AG04450 (cell line): ENCODE measurements around the gene THRB. TPM values are rescaled to one million over a fixed set of nuclear protein-coding genes. Genes with fewer than 3 reads are reported as not detected.

Experiments used
- CTCF ChIA-PET: fragments of 300-600, 350-600 bp; formaldehyde crosslinking; extraction: SDS; loops from one replicate; lab custom pipeline; 2022; ENCODE audit warnings: antibody characterized with exemption, inconsistent platforms; lab: Charles Lee
- POLR2A ChIA-PET: fragments of 350-600 bp; formaldehyde crosslinking; extraction: SDS; loops from one replicate; lab custom pipeline; 2021; ENCODE audit warnings: antibody characterized with exemption, inconsistent platforms; lab: Yijun Ruan, JAX
- DNase-seq: peaks from one replicate; pipeline ENCODE4 v3.0.0-alpha.2; 2011; ENCODE audit warnings: low read depth, low spot score
- H3K27ac ChIP-seq: one replicate; pipeline ENCODE4 v1.5.1; 2012; ENCODE audit warnings: low read depth, low read length, control low read depth
- H3K27me3 ChIP-seq: one replicate; pipeline ENCODE4 v1.6.0; 2012; ENCODE audit warnings: low read length; ENCODE audit not compliant: control insufficient read depth, insufficient read depth
- H3K4me3 ChIP-seq: 2 replicates; pipeline ENCODE4 v1.5.1; 2011; ENCODE audit warnings: mild to moderate bottlenecking, low read depth, low read length, control low read depth
- H3K9me3 ChIP-seq: 2 replicates; pipeline ENCODE4 v1.5.1; 2012; ENCODE audit warnings: low read length; ENCODE audit not compliant: control insufficient read depth, insufficient read depth
- polyA plus RNA-seq: library from polyadenylated mRNA; depleted of rRNA; stranded (reverse); fragments of >200 nt; gene quantifications from 2 replicates; pipeline ENCODE4 v1.2.3, GENCODE V29; 2011
- TF ChIP-seq, protein P1 (sequence below): IDR thresholded peaks from 2 replicates; pipeline ENCODE4 v1.5.1; 2011; ENCODE audit warnings: low read depth, low read length, control low read depth, inconsistent platforms

THRB gene
- polyA plus RNA-seq, 1 experiment = 0.02 TPM

DNA sequence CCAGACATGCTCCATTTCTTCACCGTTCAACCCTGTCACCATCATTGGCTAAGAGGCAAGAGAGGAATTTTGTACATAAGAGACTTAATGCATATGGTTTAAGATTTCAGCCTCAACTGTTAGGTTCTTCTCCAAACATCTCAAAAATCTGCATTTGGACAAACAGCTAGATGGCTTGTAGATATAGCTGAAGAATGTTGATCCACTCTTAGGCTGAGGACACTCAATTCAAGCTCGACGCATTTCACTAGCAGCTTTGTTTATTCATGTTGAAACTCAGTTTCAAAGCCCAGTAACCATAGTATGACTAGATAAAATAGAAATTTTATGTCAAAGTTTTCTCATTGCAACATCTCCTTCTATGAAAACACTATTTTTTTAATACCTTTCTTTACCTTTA, 208.2 kb downstream of the THRB start:
- H3K4me3 ChIP-seq = no peak overlapping the region
- TF ChIP-seq, protein P1, sequence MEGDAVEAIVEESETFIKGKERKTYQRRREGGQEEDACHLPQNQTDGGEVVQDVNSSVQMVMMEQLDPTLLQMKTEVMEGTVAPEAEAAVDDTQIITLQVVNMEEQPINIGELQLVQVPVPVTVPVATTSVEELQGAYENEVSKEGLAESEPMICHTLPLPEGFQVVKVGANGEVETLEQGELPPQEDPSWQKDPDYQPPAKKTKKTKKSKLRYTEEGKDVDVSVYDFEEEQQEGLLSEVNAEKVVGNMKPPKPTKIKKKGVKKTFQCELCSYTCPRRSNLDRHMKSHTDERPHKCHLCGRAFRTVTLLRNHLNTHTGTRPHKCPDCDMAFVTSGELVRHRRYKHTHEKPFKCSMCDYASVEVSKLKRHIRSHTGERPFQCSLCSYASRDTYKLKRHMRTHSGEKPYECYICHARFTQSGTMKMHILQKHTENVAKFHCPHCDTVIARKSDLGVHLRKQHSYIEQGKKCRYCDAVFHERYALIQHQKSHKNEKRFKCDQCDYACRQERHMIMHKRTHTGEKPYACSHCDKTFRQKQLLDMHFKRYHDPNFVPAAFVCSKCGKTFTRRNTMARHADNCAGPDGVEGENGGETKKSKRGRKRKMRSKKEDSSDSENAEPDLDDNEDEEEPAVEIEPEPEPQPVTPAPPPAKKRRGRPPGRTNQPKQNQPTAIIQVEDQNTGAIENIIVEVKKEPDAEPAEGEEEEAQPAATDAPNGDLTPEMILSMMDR = no peak
- H3K9me3 ChIP-seq = no peaks in the 10 kb centered on the region
- ChIA-PET POLR2A (no interaction called here), CTCF (no interaction called here)
- H3K27me3 ChIP-seq = no peaks in the 10 kb centered on the region
- H3K27ac ChIP-seq = no peak overlapping the region
- no peak for DNase-seq

DNA sequence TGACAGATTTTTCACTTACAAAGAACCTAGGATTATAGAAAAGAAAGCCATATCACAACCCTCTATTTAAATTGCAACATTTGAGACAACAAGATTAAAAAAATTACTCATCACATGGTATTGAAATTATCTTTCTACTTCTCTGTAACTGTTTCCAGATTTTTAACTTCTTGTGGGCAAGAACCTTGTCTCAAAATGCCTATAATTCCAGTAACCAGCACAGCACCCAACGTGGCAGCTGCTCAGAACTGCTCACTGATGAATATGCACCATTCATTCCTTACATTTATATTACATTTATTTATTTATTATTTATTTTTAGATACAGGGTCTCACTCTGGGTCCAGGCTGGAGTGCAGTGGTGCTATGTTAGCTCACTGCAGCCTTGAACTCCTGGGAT, 216.1 kb downstream of the THRB start:
- POLR2A ChIA-PET = no interaction called here

DNA sequence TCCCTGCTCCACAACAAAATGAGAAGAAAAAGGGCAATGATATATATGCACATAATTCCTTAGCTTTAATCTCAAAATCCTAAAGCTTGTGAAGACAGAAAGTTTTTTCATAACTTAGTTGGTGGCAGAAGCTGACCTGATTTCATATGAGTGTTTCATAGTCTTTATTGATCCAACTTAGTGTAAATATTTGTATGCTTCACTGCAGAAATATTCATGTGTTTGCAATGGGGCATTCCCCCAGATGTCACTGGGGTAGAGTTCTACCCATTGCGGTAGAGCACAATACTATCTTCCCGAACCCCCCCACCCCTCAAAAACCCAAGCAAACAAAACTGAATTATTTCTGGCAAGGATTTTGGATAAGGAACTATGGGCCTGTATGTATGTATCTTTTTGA, 221.2 kb downstream of the THRB start:
- ChIA-PET CTCF (interaction anchor here (1.3 to 1.5 kb wide), 2 partner anchors 9 to 87 kb away, joined by 3 to 4 read pairs; no protein-coding TSS in a partner anchor), POLR2A (no interaction called here)
- no peak overlapping the region for H3K27ac ChIP-seq
- H3K9me3 ChIP-seq = no peaks in the 10 kb centered on the region
- H3K27me3 ChIP-seq = no peaks in the 10 kb centered on the region
- DNase-seq = no peak
- TF ChIP-seq, protein P1 = no peak
- H3K4me3 ChIP-seq = no peak overlapping the region

More for the DNA sequence above, 216.1 kb downstream of the THRB start:
- H3K27ac ChIP-seq = no peak overlapping the region
- no peaks in the 10 kb centered on the region for H3K27me3 ChIP-seq
- DNase-seq = no peak
- TF ChIP-seq, protein P1 = no peak
- CTCF ChIA-PET = no interaction called here
- H3K4me3 ChIP-seq = no peak overlapping the region
- H3K9me3 ChIP-seq = no peaks in the 10 kb centered on the region

DNA sequence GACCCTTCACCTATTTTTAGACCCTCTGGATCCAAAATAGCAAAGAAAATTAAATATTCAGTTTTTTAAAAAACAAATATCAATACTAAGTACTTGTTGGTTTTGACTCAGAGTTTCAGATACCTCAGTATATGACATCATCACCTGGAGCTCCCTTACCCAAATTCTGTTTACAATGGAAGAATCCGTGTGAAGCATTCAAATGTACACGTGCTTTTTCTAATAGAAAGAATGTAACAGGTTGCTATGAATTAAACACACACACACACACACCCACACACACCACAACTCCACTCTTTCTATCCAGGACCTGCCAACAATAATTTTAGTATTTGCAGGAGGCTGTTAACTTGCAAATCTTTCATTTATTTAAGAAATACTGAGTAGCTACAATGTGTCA, 221.8 kb downstream of the THRB start:
- Histone ChIP-seq H3K27ac (no peak overlapping the region), H3K27me3 (no peaks in the 10 kb centered on the region), H3K9me3 (no peaks in the 10 kb centered on the region), H3K4me3 (no peak overlapping the region)
- DNase-seq = no peak
- ChIA-PET POLR2A (no interaction called here), CTCF (interaction anchor here (1.3 to 1.5 kb wide), 2 partner anchors 8 to 86 kb away, joined by 3 to 4 read pairs; no protein-coding TSS in a partner anchor)
- TF ChIP-seq, protein P1 = no peak

DNA sequence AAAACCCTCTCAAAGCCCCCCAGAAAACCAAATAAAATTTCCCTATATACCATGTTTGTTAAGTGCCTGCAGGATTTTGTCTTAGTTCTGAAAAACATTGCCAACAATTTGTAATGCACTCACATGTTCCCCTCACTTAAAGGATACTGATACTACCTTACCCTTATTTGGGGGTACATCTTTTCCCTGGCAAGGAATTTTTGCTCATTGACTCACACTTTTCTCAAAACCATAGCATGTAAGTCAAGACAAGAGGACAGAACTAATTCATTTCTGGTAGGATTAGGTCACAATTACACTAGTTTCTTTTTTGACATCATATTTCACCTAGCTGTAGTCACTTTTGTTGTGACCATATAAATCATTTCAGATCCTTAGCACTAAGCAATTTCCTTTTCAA, 222.2 kb downstream of the THRB start:
- H3K9me3 ChIP-seq = no peaks in the 10 kb centered on the region
- ChIA-PET CTCF (interaction anchor here (1.3 to 1.7 kb wide), 3 partner anchors 8 to 411 kb away, joined by 3 to 6 read pairs (median 4); no protein-coding TSS in a partner anchor), POLR2A (no interaction called here)
- H3K27me3 ChIP-seq = no peaks in the 10 kb centered on the region
- H3K27ac ChIP-seq = no peak overlapping the region
- H3K4me3 ChIP-seq = no peak overlapping the region
- TF ChIP-seq, protein P1 = no peak
- DNase-seq = no peak
